ENCODE results near the gene CSMD2.

GRCh38 chr1:33547576-33547975 is 617.5 kb downstream of the CSMD2 start:
- no peak for TF ChIP-seq CTCF (conservative IDR thresholded peaks at IDR 0.05)
- no peak for TF ChIP-seq EZH2 (IDR thresholded peaks at IDR 0.05; ENCODE audit: low read depth)

Measured in PC-9 (cell line).